Mammary epithelial cell (primary cell): ENCODE measurements around the gene RNF113A.

Experiments
- EZH2 ChIP-seq: IDR thresholded peaks from 2 replicates; pipeline ENCODE4 v1.6.1; 2012; ENCODE audit warnings: low read length, inconsistent platforms, borderline replicate concordance
- TF ChIP-seq, protein P1 (sequence below), 2 donors: IDR thresholded peaks in 1 of 2; conservative IDR thresholded peaks in 1 of 2; 2 replicates each; pipeline ENCODE4 v1.5.1; 2011 to 2012; ENCODE audit warnings: inconsistent platforms in 2 of 2, low read length in 2 of 2, mild to moderate bottlenecking in 2 of 2, control low read depth in 1 of 2, low read depth in 1 of 2; ENCODE audit not compliant: insufficient read depth in 1 of 2; ENCODE audit errors: extremely low read depth in 1 of 2

GRCh38 chrX:119878740-119879139, 7.2 kb upstream of the RNF113A start:
- TF ChIP-seq, protein P1, sequence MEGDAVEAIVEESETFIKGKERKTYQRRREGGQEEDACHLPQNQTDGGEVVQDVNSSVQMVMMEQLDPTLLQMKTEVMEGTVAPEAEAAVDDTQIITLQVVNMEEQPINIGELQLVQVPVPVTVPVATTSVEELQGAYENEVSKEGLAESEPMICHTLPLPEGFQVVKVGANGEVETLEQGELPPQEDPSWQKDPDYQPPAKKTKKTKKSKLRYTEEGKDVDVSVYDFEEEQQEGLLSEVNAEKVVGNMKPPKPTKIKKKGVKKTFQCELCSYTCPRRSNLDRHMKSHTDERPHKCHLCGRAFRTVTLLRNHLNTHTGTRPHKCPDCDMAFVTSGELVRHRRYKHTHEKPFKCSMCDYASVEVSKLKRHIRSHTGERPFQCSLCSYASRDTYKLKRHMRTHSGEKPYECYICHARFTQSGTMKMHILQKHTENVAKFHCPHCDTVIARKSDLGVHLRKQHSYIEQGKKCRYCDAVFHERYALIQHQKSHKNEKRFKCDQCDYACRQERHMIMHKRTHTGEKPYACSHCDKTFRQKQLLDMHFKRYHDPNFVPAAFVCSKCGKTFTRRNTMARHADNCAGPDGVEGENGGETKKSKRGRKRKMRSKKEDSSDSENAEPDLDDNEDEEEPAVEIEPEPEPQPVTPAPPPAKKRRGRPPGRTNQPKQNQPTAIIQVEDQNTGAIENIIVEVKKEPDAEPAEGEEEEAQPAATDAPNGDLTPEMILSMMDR (conservative IDR thresholded peaks at IDR 0.05 in 1 of 2, IDR thresholded peaks at IDR 0.05 in 1 of 2; ENCODE audit: extremely low read depth in 1 of 2, insufficient read depth in 1 of 2, low read depth in 1 of 2, low read length in 2 of 2), result no peak
- no peak for TF ChIP-seq EZH2
